B cell (primary cell): Measurements from ENCODE around the gene CLSTN2.

Experiments
- CTCF ChIP-seq: fragments of 200-600 bp; IDR thresholded peaks from one replicate; pipeline ENCODE4 v1.8.0; 2022; ENCODE audit warnings: antibody characterized with exemption, mild to moderate bottlenecking
- EZH2 ChIP-seq: IDR thresholded peaks from 2 replicates; pipeline ENCODE4 v1.6.1; 2012; ENCODE audit warnings: borderline replicate concordance, low read depth, mild to moderate bottlenecking, moderate library complexity, low read length; ENCODE audit not compliant: insufficient read depth, poor library complexity, severe bottlenecking

- TF ChIP-seq CTCF (no peak), EZH2 (no peak)
Observed at GRCh38 chr3:140530131-140530530, 595.1 kb downstream of the CLSTN2 start.
